Heart right ventricle (tissue), 16 donors: ENCODE measurements around the gene AK9. TPM values are rescaled to one million over a fixed set of nuclear protein-coding genes. Genes with fewer than 3 reads are reported as not detected.
"Not testable (repeated sequence)": the region's sequence is repeated elsewhere in the genome, so short reads cannot be mapped to it uniquely, and the experiment has no call there.

ENCODE experiments used
- ATAC-seq, 8 donors: fragments of 200-7000 bp; cut with Tn5 transposase; one replicate each; pipeline ENCODE4 v1.9.1; 2020; ENCODE audit warnings: mild to moderate bottlenecking in 8 of 8, moderate library complexity in 8 of 8, moderate number of reproducible peaks in 1 of 8
- DNase-seq, 2 donors: peaks; one replicate each; pipeline ENCODE4 v3.0.0-alpha.2; 2020
- H3K27ac ChIP-seq, 10 donors: fragments of 200-600 bp; sonication (generic) in 2 of 10; one replicate each; pipeline versions ENCODE4 v1.5.0 to v1.8.0; 2020 to 2022; ENCODE audit warnings: mild to moderate bottlenecking in 3 of 10
- H3K27me3 ChIP-seq, 7 donors: fragments of 200-600 bp; one replicate each; pipeline ENCODE4 v1.8.0; 2021 to 2022; ENCODE audit warnings: mild to moderate bottlenecking in 2 of 7
- H3K36me3 ChIP-seq, 9 donors: fragments of 200-600 bp; sonication (generic) in 1 of 9; one replicate each; pipeline versions ENCODE4 v1.5.0 to v1.8.0; 2020 to 2022; ENCODE audit warnings: mild to moderate bottlenecking in 2 of 9
- H3K4me1 ChIP-seq, 9 donors: fragments of 200-600 bp; sonication (generic) in 1 of 9; one replicate each; pipeline versions ENCODE4 v1.5.0 to v1.8.0; 2020 to 2022; ENCODE audit warnings: mild to moderate bottlenecking in 4 of 9
- H3K4me3 ChIP-seq, 10 donors: fragments of 200-600 bp; sonication (generic) in 2 of 10; one replicate each; pipeline versions ENCODE4 v1.5.0 to v1.8.0; 2020 to 2022; ENCODE audit warnings: mild to moderate bottlenecking in 7 of 10, moderate library complexity in 2 of 10
- H3K9me3 ChIP-seq, 11 donors: fragments of 200-600 bp in 10 of 11; sonication (generic) in 2 of 11; one replicate each; pipeline versions ENCODE4 v1.5.0 to v1.8.0; 2013 to 2022; ENCODE audit warnings: mild to moderate bottlenecking in 2 of 11, control low read depth in 1 of 11, moderate library complexity in 1 of 11
- CTCF ChIP-seq, 9 donors: fragments of 200-600 bp; sonication (generic) in 2 of 9; IDR thresholded peaks; one replicate each; pipeline versions ENCODE4 v1.5.0 to v1.8.0; 2021 to 2022; ENCODE audit warnings: antibody characterized with exemption in 9 of 9, mild to moderate bottlenecking in 5 of 9, moderate library complexity in 1 of 9
- WGBS, 2 donors: extraction: QIAGEN DNeasy Blood & Tissue Kit; methylation state at CpG; one replicate each; pipeline ENCODE4 v1.1.7; 2013; ENCODE audit warnings: inconsistent platforms in 1 of 2; 5-methylcytosine and 5-hydroxymethylcytosine counted together
- intact Hi-C, 10 donors: fragments of 100-400 bp; cut with DNase I; formaldehyde crosslinking; loops; one replicate each; pipeline versions ENCODE4 v1.11.1 to v1.14.2; 2022
- polyA plus RNA-seq, 2 donors: library from polyadenylated mRNA; stranded (reverse); fragments of 200-250 nt; gene quantifications; one replicate each; pipeline ENCODE4 v1.2.3, GENCODE V29; 2013
- total RNA-seq, 10 donors: library from RNA; stranded (reverse); fragmentation: NEBNext Ultra II Directional in 3 of 10; extraction: Animal tissue kit (Norgen Biotek cat#: 25700) in 3 of 10; gene quantifications; one replicate each; pipeline versions ENCODE4 v1.2.1 to v1.2.4, GENCODE V29; 2021 to 2023
- donor health status: Arrhythmogenic right ventricular cardiomyopathy.
- donor health status: ischemic (EF 13 %, LVEDD 7.1; RV severe dilation, severe dysfunction).
- donor health status: healthy with polysubstance abuse.
- donor health status: DM: no; HTN: yes; CAD: no.
- donor health status: DM: no; HTN: no; CAD: no.
- donor health status: ischemic (EF 25% LVEDD 6.9; RV normal size, moderate dysfunction).
- donor health status: ischemic (EF 25% LVEDD 5.7; RV mildly dilated, moderate dysfunction).
- donor health status: healthy.
- donor health status: DM: yes; HTN: yes; CAD: no.
- donor health status: Ischemic cardiomyopathy.
- donor health status: ischemic (EF 35%, LVEDD 5.7; RV mildly dilated, moderate dysfunction).
- donor health status: nonischemic (EF 11% LVEDD 7.7; RV severe dilation, severe dysfunction).
- donor health status: DM: yes; HTN: yes; CAD: no.
- donor health status: PGD.
- donor health status: ischemic (EF 29% LVEDD 5.4; RV normal size, mild dysfunction).
- donor health status: nonischemic (EF 23%, LVEDD 6.1; RV moderate dilation, normal function).

AK9 gene
- total and polyA plus RNA-seq, 12 donors: 4.6 to 17.0 (median 10.9) TPM

- H3K27ac ChIP-seq: peak overlapping the region in 1 of 10 donors; percentile 8
These were observed 2.1 kb upstream of the AK9 start for GRCh38 chr6:109693111-109693510.

GRCh38 chr6:109690373-109690736 is 647 bp downstream of the AK9 start:
- no peak for TF ChIP-seq CTCF (IDR thresholded peaks at IDR 0.05)

More at GRCh38 chr6:109693111-109693510, 2.1 kb upstream of the AK9 start:
- DNase-seq: no peak
- TF ChIP-seq CTCF (IDR thresholded peaks at IDR 0.05): no peak
- Histone ChIP-seq H3K9me3 (no peaks in the 10 kb centered on the region), H3K27me3 (no peaks in the 10 kb centered on the region), H3K4me1 (peaks cover 0 to 38% (median 17%) of the 10 kb centered on the region in 9 donors), H3K36me3 (peaks cover 0 to 8% (median 0%) of the 10 kb centered on the region in 9 donors), H3K4me3 (no peak overlapping the region)
- ATAC-seq: no peak
- intact Hi-C loops: loop anchor here in 5 of 10 donors (5.0 to 10.0 kb wide), 4 partner anchors 166 to 308 kb away; partner anchors contain the start of genes CD164 (in 2 of the 5), PPIL6 (in 1 of the 5) and SMPD2 (in 1 of the 5)

GRCh38 chr6:109687271-109687761 is 3.7 kb downstream of the AK9 start:
- intact Hi-C loops: loop anchor here in 1 of 10 donors (10.0 kb wide), 1 partner anchor 173 kb away; no protein-coding TSS in a partner anchor
- DNase-seq: no peak
- Histone ChIP-seq H3K9me3 (peaks cover 0 to 13% (median 0%) of the 10 kb centered on the region in 11 donors), H3K36me3 (no peaks in the 10 kb centered on the region), H3K27ac (peak overlapping the region in 1 of 10 donors; percentile 33), H3K27me3 (no peaks in the 10 kb centered on the region), H3K4me3 (no peak overlapping the region), H3K4me1 (peaks cover 0 to 19% (median 16%) of the 10 kb centered on the region in 9 donors)
- TF ChIP-seq CTCF (IDR thresholded peaks at IDR 0.05): no peak
- ATAC-seq: peak in 2 of 8 donors; percentile 10 to 54
- 54 to 55% methylated on average over 2 of the region's 2 CpGs for WGBS, 2 donors

More at GRCh38 chr6:109690373-109690736, 647 bp downstream of the AK9 start:
- no peaks in the 10 kb centered on the region for H3K36me3 ChIP-seq
- peak; percentile 19 to 68 (median 54) for ATAC-seq
- H3K4me1 ChIP-seq: peaks cover 0 to 28% (median 17%) of the 10 kb centered on the region in 9 donors
- intact Hi-C loops: loop anchor here in 5 of 10 donors (5.0 to 10.0 kb wide), 4 partner anchors 163 to 306 kb away; partner anchors contain the start of genes CD164 (in 2 of the 5), PPIL6 (in 1 of the 5) and SMPD2 (in 1 of the 5)
- H3K9me3 ChIP-seq: peaks cover 0 to 5% (median 0%) of the 10 kb centered on the region in 11 donors
- 1% methylated on average over 24 of the region's 24 CpGs for WGBS, 2 donors
- H3K27me3 ChIP-seq: no peaks in the 10 kb centered on the region
- DNase-seq: peak; percentile 32 to 55
- H3K27ac ChIP-seq: peak overlapping the region in 9 of 10 donors; percentile 82 to 93 (median 84)
- peak overlapping the region; percentile 64 to 87 (median 78) for H3K4me3 ChIP-seq

GRCh38 chr6:109686566-109687265 is 4.3 kb downstream of the AK9 start:
- DNase-seq (no peak), ATAC-seq (no peak)
- Histone ChIP-seq H3K36me3 (no peaks in the 10 kb centered on the region), H3K9me3 (peaks cover 0 to 13% (median 0%) of the 10 kb centered on the region in 11 donors), H3K27me3 (no peaks in the 10 kb centered on the region), H3K4me1 (peaks cover 0 to 13% (median 11%) of the 10 kb centered on the region in 9 donors), H3K4me3 (no peak overlapping the region), H3K27ac (peak overlapping the region in 1 of 10 donors; percentile 33)
- no peak for TF ChIP-seq CTCF (IDR thresholded peaks at IDR 0.05)
- WGBS, 2 donors: 92 to 100% methylated on average over 1 of the region's 1 CpG
- intact Hi-C loops: loop anchor here in 1 of 10 donors (10.0 kb wide), 1 partner anchor 172 kb away; no protein-coding TSS in a partner anchor

GRCh38 chr6:109678661-109679505 is 12.1 kb downstream of the AK9 start:
- H3K4me1 ChIP-seq, H3K27me3 ChIP-seq, H3K9me3 ChIP-seq, H3K36me3 ChIP-seq, DNase-seq, H3K27ac ChIP-seq, intact Hi-C loops: not testable (repeated sequence)
- H3K4me3 ChIP-seq: peak overlapping the region in 1 of 10 donors; percentile 8
- peak in 2 of 8 donors; percentile 42 to 59 for ATAC-seq
- WGBS, 2 donors: 56 to 59% methylated on average over 14 to 15 of the region's 15 CpGs
